AG20443 (cell line): ENCODE results near the gene PSMG4.

Experiments
- DNase-seq: peaks from one replicate; pipeline ENCODE4 v3.0.0; 2012; ENCODE audit warnings: low spot score, mixed read lengths

The PSMG4 gene

GRCh38 chr6:3309391-3310050, 50.8 kb downstream of the PSMG4 start:
- no peak for DNase-seq

DNA sequence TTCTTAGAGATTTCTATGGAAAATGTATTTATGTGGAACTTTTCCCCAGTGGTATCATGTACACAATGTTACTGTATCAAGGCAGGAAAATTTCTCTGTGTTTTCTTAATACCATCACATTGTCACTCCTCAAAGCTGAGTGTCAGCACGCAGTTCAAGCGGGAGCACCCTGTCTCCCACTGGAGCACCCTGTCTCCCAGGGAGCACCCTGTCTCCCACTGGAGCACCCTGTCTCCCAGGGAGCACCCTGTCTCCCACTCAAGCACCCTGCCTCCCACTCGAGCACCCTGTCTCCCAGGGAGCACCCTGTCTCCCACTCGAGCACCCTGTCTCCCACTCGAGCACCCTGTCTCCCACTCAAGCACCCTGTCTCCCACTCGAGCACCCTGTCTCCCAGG, 51.3 kb downstream of the PSMG4 start:
- no peak for DNase-seq

GRCh38 chr6:3310703-3311102, 52.0 kb downstream of the PSMG4 start:
- DNase-seq, result no peak

GRCh38 chr6:3311826-3312225, 53.1 kb downstream of the PSMG4 start:
- DNase-seq, result no peak

DNA sequence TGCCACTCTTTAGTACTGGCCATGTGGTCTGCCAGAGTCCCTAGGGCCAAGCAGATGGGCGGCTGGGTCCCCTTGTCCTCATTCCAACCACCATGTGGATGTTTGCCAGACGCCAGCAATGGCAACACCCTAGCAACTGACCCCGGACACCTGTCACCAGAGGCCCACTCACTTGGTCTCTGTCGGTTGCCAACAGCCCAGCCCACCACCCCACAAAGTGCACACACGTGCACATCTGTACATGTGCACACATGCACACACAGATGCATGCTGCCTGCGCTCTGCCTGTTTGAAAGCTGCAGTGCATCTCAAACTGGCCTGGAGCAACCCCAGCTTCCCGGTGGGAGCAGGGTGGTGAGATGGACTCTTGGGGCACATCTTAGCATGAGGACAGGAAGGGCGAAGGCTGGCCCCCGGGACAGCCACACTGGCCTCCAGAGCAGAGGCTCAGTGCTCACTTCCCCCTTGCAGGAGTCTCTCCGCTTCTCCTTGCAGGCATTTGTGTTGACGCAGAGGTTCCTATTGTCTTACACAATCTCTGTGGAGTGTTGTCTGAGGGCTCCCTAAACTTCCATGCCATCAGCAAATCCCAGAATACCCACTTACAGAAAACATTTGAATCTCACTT, 54.0 kb downstream of the PSMG4 start:
- no peak for DNase-seq

DNA sequence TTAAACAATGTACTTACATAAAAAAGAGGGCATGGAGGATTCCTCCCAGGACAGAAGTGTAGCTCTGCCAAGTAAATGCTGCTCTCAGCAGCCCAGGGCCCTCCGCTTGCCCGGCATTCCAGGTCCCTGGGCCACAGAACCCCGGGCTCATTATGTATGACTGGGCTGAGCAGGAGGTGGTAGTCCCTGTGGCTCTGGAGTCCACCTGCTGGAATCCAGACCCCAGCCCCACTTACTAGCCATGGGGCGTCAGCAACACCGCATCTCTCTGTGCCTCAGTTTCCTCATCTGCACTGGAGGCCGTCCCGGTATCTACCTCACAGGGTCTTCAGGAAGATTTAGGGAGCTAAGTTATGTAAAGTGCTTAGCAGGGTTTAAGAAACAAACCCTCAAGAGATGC, 55.4 kb downstream of the PSMG4 start:
- no peak for DNase-seq

DNA sequence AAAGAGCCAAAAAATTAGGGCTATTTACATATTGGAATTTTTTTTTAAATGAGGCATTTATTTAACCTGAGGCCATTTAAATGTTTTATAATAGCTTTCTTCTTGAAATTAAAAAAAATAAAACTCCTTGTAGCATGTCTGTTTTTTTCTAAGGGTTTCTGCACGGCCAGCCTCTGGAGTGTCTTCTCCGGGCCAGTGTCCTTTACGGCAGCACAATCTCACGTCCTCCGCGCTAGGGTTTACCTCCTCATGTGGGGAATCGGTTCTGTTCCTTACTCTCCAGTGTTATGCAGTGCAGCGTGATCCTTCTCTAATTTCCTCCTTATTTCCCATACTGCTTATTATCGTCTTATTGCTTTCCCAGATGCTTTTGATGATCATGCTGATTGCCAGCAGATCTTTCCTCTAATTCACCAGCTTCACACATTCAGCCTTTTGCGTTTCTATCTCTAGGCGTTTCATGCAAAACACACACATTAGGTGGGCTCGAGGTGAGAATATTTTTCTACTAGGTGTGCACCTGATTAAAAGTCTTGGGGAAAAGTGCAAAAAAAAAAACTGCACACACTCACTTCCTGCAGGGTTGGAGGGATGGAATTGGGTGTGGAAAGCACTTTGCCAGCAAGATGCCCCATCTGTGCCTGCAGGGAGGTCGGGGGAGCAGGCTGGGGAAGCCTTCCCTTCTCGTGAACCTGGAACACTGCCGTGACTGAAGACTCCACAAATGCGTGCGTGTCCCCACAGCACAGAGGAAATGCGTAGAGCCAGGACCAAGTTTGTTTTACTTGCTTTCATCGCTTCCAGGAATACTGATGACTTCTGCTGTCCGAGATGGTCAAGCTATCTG, 56.1 kb downstream of the PSMG4 start:
- DNase-seq, result no peak

DNA sequence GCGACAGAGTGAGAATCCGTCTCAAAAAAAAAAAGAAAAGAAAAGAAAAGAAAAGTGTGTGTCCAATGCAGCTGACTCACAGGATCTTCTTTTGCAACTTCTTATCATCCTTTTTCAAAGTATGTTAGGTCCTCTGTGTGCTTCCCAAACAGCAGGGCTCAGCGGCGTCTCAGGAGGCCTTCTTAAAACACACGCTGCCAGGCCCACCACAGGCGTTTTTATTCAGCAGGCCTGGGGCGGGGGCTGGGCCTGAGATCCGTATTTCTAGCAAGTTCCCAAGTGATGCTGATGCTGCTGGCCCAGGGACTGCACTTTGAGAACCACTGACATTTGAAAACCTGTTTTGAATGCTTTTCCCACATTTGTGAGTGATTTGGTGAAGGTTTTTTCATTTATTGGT, 57.1 kb downstream of the PSMG4 start:
- no peak for DNase-seq

DNA sequence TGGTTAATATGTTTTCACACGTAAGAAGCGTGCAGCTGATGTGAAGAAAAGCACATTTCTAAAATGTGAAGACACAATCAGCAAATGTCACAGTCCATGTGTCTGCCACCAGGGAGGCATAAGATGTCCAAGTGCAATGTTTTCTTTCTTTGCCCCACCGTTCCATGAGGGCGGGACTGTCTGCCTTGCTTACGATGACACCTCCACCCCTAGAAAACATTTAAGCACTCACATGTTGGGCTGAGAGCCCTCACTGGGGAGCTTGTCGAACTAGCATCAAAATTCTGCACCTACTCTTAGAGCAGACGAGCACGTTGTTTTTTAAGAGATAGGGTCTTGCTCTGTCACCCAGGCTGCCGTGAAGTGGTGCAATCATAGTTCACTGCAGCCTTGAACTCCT, 57.6 kb downstream of the PSMG4 start:
- DNase-seq, result no peak

DNA sequence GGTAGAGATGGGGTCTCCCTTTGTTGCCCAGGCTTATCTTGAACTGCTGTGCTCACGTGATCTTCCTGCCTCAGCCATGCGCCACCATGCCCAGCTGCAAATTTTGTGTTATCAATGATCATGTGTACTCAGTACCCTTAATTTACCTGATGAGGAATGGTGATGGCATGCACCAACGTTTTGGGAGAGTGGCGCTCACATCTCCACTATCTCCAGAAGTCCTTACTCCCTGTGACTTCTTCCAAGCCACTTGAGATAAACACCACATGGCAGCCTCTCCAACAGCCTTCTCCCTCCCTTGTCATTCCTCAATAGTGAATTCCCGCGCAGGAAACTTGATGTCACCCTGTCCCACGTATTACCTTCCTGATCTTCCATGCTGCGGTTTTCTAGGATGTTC, 58.1 kb downstream of the PSMG4 start:
- no peak for DNase-seq
